Activated CD4-positive, alpha-beta T cell treated with anti-CD3 and anti-CD28 coated beads for 24 hours (primary cell): ENCODE measurements around the gene ADCY7.

Experiments used
- DNase-seq, 2 donors: peaks; one replicate each; pipeline ENCODE4 v3.0.0-alpha.2; 2020; ENCODE audit warnings: low read depth in 2 of 2

Gene ADCY7

DNA sequence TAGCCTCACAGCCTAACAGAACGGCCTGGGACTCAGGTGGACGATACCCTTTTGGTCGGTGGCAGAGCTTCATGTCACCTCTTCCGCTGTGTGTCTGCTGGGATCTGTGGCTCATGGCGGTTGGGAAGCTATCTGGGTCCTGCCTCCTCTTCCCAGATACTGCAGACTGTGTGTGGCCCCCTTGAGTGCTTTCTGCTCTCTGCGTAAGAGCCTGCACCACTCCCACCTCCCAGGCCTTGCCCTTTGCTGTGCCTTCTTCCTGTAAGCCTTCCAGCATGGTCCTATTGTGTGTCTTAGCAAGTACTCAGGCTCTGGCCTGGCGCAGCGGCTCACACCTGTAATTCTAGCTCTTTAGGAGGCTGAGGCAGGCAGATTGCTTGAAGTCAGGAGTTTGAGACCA lies 17.5 kb upstream of the ADCY7 start:
- no peak for DNase-seq

DNA sequence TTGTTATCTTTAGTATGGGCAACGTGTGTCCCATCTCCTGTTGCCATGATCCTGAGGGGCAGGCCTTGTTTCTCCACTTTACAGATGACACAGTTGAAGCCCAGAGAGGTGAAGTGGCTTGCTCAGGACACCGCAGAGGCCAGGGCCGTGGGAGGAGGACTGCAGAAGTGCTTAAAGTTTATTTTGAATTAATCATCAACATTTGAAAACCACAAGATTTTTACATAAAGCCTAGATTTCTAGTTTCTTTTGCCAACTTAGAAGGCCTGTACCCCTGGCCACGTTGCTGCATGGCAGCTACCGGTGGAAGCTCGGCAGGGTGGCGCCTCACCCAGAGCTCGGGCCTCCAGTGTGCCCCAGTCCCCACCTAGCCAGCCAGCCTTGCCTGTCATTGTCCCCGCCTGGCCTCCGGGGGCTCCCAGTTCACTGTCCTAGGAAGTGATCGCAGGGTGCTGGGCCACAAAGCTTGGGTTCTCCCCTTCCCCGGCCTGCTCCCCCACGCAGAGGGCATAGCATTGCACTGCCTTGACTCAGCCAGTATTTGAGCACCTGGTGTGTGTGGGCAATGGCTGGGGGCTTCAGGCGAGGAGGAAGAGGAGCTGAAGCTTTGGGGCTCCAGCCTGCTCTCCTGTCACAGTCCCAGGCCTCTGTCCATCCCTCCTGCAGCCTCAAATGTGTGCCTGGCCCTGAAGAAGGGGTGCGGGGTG lies 14.8 kb upstream of the ADCY7 start:
- DNase-seq: no peak

DNA sequence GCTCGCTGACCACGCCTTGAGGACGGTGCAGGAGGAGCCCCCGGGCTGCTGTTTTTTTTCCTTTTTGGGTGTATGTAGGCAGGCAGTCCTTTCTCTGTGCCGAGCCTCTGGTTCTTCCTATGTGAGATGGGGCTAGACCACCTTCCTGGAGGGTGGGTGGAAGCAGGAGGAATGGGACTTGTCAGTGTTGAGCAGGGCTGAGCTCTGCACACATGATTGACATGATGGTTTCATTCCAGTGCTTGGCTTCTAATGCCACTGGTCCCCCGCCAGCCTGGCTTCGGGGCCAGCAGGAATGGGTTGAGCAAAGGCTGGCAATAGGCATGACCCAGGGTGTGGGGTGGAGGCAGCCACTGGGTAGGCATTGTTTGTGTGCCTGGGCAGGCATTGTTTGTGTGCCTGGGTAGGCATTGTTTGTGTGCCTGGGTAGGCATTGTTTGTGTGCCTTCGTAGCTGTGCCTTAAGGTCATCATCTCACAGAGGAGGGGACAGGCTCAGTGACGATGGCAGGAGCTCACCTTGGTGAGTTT lies 14.2 kb upstream of the ADCY7 start:
- no peak for DNase-seq

DNA sequence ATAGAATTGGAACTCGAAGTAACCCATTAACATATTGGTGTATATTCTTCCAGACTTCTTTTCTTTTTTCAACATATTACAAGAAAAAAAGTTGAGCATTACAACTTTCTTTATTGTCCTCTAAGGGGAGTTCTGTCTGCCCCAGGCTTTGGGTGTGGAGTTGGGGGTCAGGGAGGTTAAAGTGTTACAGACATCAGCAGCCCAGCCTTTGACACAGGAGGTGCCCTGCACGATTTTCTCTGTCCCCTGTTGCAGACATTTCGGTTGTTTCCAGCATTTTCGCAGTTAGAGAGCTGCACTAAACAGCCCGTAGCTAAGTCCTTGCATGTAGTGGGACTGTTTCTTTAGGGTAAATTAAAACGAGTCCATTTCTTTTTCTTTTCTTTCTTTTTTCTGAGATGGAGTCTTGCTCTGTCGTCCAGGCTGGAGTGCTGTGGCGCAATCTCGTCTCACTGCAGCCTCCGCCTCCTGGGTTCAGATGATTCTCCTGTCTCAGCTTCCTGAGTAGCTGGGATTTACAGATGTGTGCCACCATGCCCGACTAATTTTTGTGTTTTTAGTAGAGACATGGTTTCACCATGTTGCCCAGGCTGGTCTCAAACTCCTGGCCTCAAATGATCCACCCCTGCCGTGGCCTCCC lies 13.4 kb upstream of the ADCY7 start:
- DNase-seq: no peak

DNA sequence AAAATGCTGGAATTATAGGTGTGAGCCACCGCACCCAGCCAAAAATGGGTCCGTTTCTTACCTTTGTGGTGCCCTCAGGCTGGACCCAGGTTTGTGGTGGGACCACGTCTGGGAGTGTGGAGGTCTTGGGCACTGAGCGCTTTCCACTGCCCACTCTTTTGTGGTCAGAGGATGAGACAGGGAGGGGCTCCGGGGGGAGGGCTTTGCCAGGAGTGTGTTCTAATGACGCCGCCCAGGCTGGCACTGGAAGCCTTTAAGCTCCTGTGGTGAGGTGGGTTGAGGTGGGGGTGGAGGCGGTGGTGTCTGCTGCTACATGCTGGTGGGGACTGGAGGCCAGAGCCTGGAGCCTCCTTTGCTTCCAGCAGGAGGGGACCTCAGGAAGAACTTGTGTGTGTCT lies 12.8 kb upstream of the ADCY7 start:
- DNase-seq: no peak

DNA sequence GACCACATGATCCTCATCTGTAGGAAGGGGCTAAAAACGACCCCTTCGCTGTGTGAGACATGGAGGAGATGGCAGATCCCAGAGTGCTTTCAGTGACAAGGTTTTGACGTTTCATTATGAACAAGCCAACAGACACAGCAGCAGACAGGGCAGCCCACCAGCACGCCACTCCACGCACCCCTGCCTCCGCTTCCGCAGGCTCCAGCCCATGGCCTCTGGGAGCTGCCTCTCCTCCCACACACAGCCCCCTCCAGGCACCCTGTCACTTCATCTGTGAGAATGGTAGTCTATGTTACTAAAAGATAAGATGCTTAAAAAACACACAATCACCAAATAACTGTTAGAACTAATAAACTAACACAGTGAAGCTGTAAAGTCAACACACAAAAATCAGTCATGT lies 12.3 kb upstream of the ADCY7 start:
- no peak for DNase-seq

DNA sequence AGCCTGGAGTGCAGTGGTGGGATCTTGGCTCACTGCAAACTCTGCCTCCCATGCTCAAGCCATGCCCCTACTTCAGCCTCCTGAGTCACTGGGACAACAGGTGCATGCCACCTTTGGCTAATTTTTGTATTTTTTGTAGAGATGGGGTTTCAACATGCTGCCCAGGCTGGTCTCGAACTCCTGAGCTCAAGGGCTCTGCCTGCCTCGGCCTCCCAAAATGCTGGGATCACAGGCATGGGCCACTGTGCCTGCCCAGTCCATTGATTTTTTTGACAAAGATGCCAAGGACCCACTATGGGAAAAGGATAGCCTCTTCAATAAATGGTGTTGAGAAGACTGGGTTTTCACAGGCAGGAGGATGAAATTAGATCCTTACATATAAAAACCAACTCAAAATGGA lies 10.8 kb upstream of the ADCY7 start:
- no peak for DNase-seq

DNA sequence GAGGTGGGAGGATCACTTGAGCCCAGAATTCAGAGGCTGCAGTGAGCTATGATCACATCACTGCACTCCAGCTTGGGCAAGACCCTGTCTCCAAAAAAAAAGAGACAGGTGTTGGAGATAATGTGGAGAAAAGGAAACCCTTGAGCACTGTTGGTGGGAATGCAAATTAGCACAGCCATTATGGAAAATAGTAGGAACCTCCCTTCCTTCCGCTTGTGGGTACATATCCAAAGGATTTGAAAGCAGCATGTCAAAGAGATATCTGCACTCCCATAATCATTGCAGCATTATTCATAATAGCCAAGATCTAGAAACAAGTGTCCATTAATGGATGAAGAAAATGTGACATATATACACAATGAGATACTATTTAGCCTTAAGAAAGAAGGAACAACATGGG lies 9.7 kb upstream of the ADCY7 start:
- no peak for DNase-seq

DNA sequence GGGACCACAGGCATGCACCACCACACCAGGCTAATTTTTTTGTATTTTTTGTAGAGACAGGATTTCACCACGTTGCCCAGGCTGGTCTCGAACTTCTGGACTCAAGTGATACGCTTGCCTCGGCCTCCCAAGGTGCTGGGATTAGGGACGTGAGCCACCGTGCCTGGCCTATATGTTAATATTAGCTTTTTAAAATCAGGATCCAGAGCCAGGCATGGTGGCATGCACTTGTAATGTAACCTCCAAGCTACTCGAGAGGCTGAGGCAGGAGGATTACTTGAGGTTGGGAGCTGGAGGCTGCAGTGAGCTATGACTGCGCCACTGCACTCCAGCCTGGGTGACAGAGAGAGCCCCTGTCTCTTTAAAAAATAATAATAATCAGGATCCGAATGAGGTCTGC lies 8.5 kb upstream of the ADCY7 start:
- DNase-seq: no peak

DNA sequence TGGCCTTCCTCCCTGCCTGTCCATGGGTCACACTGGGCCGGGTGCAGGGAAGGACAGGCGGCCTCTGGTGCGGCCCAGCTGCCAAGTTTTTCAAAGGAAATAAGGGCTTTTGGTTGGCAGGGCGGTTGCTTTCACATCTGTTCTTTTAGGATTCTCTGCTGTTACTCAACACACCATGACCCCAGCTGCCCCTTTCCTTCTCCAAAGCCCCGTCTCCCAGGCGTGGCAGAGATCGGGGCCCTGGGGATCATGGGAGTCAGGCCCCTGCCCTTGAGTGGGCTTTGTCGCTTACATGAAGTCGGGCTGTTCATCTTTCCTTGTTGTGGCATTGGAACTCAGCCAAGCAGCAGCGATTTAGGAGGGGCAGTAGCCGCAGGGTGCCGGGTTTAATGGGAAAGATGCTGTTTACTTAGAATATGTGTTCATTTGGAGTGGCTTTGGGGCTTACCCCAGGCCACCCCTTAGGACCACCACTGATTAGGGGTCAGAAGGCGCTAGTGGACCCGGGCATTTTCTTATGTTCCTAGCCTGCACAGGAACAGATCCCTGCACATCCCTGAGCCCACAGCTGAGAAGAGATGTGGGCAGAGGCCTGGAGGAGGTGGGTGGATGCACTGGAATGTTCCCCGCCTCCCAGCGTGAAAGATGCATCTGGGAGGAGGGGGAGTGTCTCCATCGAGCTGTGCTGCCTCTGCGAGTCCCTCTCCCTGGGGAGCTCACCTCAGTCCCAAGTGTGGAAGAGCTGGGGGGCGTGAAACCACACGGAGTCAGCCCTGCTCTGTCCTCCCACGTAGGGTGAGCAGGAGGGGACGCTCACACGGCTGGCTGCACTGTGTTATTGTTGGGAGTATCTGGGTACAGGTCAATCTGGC lies 6.8 kb upstream of the ADCY7 start:
- no peak for DNase-seq

DNA sequence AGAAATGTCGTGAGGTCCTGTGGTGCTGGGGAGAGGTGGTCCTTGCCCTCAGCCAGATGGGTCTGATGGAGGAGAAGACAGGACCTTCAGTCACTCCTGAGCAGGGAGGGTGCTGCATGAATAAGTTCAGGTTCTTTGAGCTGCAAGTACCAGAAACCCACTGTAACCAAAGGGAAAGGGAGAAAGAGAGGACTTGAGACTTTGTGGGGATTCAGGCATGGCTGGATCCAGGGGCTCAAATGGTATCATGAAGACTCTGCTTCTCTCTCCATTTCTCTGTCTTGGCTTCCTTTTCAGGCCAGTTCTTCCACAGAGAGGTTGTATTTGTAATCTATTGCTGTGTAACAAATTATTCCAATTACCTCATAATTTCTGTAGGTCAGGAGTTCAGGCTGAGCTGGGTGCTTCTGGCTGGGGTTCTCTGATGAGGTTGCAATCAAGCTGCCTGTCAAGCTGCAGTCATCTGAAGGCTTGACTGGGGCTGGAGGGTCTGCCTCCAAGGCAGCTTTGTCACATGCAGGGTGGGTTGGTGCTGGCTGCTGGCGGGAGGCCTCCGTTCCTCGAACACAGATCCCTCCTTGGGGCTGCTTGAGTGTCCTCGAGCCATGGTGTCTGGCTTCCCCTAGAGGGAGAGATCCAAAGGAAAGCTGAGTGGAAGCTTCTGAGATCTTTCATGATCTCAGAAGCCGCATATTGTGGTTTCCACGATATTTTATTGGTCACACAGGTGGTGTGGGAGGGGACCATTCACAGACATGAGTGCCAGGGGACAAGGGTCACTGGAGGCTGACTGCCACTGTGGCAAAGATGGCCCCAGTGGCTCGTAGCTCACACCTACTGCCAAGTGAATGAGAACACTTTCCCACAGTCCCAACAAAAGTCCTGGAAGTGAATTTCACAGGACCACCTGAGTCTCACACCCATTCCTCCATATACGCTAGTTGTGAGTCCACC lies 5.9 kb upstream of the ADCY7 start:
- DNase-seq: no peak

DNA sequence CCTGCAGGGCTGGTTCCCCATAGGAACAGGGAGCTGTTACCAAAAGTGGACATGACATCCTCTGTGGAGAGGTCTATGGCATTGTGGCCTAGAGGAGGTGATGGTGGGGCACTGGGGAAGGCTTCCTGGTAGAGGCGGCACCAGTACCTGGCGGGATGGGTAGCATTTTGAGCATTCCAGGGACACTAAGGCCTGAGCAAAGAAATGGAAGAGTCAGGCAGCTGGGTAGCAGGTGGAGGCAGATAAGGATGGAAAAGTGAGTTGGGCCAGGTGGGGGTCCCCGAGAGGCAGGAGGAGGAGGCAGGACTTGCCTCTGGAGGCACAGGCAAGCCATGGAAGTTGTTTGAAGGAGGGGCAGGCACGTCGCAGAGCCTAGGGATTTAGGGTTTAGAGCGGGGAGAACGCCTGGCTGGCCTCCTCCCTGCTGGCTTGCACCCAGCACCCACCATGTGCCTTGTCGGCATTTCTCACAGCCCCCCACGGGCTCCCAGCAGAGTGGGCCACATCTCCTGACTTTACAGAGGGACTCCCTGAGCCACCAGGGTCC lies 5.1 kb upstream of the ADCY7 start:
- no peak for DNase-seq

DNA sequence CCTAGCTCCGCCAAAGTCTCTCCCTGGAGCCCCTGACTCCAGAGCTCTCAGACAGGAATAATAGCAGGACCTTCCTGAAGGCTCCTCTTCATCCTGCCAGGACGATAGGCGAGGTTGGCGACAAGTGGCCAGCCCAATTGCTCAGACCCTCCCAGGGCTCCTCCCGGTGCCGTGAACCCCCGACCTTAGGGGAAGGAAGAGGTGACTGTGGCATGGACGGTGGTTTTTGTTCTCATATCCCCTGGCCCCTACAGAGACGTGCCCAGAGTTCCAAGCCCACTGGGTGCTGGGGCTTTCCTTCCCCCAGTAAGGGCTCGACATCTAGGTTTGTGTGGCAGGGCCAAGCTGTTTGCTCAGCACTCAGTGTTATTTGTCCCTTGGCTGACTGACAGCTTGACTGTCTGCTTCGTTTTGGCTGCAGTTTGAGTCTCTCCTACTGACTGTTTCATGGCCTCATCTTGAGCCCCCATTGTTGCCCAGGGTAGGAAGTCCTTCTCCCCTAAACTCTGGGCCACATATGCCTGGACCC lies 4.6 kb upstream of the ADCY7 start:
- no peak for DNase-seq

DNA sequence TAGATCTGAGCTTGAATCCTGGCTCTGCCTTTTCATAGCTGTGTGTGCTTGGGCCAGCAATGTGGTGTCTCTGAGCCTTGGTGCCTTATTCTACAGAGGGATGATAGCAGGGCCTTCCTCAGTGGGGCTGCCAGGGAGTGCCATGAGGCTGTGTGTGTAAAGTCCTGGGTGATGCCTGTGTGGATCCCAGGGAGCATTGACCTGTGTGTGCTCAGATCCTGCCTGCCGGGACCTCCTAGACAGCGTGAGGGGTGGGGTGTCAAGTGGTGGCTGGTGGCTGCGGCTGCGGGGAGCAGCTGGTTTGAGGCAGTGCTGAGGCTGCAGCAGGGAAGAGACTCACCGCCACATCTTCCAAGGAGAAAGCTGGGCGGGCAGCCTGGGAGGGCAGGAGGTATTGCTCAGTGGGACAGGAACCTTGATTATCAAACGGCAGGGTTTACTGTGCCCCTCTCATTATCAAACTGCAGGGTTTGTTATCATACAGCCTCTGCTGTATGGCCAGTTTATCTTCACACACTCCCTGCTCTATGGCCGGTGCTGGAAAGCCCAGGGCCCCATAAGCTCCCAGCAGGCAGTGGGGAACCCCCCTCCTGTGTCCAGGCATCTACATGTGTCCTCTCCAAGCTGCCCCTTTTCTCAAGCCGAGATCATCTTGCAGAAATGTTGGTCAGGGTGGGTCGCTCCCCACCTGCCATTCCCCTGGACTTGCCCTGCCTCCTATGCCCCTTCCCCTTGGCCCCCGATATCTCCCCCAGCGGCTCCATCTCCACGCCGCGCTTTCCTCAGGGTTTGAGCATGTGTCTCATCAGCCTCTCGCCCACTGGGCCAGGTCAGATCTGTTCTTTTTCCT lies 3.1 kb upstream of the ADCY7 start:
- no peak for DNase-seq

DNA sequence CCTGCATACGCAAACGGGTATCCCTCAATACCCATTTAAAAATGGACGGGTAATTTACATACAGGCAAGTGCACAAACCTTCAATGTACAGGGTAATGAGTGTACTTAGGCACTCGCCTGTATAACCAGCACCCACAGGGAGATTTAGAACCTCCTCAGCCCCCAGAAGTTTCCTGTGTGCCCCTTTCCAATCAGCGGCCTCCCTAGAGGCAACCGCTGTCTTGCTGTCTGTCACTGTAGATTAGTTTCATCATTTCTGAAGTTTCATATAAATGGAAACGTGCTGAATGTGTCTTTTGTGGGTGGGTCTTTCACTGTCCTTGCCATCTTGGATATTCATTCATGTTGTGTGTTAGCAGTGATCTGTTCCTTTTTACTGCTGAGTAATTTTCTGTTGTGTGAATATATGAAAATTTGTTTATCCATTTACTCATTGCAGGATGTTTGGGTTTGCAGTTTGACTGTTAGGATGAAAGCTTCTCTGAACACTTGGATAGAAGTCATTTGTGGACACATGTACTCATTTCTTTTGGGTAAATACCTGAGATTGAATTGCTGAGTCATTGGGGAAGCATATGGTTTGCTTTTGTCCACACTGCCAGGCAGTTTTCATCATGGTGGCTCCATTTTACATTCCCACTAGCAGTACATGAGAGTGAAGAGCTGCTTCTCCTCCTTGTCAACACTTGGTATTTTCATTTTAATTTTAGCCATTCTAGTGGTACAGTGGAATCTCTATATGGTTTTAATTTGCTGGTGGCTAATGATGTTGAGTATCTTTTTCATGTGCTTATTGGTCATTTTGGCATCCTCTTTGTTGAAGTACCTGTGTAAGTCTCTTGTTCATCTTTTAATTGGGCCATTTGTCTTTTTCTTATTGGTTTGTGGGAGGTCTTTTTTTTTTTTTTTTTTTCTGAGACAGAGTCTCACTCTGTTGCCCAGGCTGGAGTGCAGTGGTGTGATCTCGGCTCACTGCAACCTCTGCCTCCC lies 2.1 kb upstream of the ADCY7 start:
- no peak for DNase-seq

DNA sequence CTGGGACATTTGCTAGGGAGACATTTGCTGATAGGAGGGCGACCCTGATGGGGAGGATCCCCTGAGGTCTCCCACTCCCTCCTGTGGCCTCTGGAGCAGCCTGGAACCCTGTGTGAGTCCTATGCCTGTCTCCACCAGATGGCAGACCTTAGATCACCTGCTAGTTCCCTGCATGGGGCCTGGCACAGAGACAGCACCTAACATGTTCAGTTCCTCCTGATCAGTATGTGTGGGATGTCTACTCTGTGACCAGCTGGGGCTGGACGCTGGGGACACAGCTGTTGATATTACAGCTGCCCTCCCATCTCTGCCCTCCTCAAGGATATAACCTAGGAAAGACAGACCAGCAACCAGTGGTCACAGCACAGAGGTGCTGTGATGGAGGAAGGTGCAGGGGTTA lies 1.1 kb upstream of the ADCY7 start:
- no peak for DNase-seq

DNA sequence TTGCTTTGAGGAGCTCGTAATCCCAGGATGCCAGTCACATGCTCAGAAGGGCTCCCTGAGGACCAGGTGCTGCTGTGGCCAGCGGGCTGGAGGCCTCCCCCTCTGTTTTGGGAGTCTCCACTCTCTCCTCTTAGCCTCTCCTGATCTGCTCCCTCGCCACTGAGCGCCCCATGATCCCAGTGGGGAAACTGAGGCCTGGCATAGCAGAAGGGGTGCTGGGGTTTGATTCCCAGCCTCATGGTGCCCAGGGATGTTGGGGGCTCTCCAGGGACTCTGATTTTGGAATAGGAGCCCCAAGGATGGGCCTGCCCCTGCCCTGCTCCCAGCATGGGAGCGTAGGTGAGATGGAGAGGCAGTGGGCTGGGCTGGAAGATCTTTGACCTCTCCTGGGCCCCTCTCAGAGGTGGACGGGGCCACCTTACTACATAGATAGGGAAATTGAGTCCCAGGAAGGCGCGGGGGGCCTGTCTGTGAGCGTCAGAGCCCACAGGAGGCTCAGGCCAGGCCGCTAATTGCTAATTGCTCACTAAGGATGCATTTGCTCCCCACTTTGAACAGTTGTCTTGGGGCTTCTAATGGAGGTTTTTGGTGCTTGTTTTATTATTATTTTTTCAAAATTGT lies 525 bp upstream of the ADCY7 start:
- DNase-seq: no peak

DNA sequence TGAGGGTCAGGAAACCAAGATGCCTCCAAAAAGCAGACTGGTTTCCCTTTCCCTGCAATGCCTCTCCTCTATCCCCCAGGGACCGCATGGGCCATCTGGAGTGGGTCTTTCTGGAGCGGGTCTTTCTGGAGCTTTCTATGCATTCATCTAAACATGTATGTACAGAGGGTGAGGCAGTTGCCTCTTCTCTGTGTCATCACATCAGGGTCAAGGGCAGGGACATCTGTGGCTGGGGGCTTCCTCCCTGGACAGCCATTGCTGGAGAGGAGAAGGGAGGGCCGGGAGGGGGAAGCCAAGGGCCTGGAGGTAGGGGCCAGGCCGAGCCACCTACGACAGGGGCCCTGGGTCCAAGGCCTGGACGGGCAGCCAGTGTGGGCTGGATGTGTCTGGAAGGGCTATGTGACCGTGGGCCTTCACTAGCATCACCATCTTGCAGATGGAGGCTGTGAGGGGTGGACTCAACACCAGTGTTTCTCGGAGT lies 840 bp downstream of the ADCY7 start:
- no peak for DNase-seq
